Mucosa of gallbladder (tissue), 1 donor: Measurements from ENCODE around the gene RHEB. TPM values are rescaled to one million over a fixed set of nuclear protein-coding genes. Genes with fewer than 3 reads are reported as not detected.
"Not testable (repeated sequence)": the region's sequence is repeated elsewhere in the genome, so short reads cannot be mapped to it uniquely, and the experiment has no call there.

Experiments used
- DNase-seq: peaks from one replicate; pipeline ENCODE4 v3.0.0-alpha.2; 2020; ENCODE audit warnings: low spot score
- total RNA-seq: library from RNA; stranded (reverse); gene quantifications from one replicate; pipeline ENCODE4 v1.2.1, GENCODE V29; 2021
- donor health status: DM: no; HTN: no; CAD: no.

The RHEB gene
- 75.2 TPM for total RNA-seq

- peak; percentile 99 for DNase-seq
Measured at GRCh38 chr7:151519765-151520418, at the start of gene RHEB. Gene RHEB, minus strand, starts transcription at chr7:151519895. Its CDS starts 384 bp downstream, at chr7:151519511.

- no peak for DNase-seq
Measured at GRCh38 chr7:151566897-151567320, 47.2 kb upstream of the RHEB start.

- no peak for DNase-seq
Measured at GRCh38 chr7:151565541-151565940, 45.8 kb upstream of the RHEB start.

- DNase-seq: no peak
Measured at GRCh38 chr7:151560243-151560642, 40.5 kb upstream of the RHEB start.

- no peak for DNase-seq
Measured at GRCh38 chr7:151559557-151560183, 40.0 kb upstream of the RHEB start.

- no peak for DNase-seq
Measured at GRCh38 chr7:151558575-151558974, 38.9 kb upstream of the RHEB start.

- DNase-seq: no peak
Measured at GRCh38 chr7:151556592-151556991, 36.9 kb upstream of the RHEB start.

GRCh38 chr7:151553356-151553755, 33.7 kb upstream of the RHEB start:
- DNase-seq: no peak

- peak; percentile 80 for DNase-seq
Measured at GRCh38 chr7:151552352-151553028, 32.8 kb upstream of the RHEB start.

- DNase-seq: no peak
Measured at GRCh38 chr7:151551820-151552219, 32.1 kb upstream of the RHEB start.

- DNase-seq: peak; percentile 76
Measured at GRCh38 chr7:151550656-151551286, 31.1 kb upstream of the RHEB start.

- no peak for DNase-seq
Measured at GRCh38 chr7:151549644-151550043, 29.9 kb upstream of the RHEB start.

- no peak for DNase-seq
Measured at GRCh38 chr7:151549083-151549482, 29.4 kb upstream of the RHEB start.

GRCh38 chr7:151544183-151544582, 24.5 kb upstream of the RHEB start:
- DNase-seq: no peak

GRCh38 chr7:151542606-151543130, 23.0 kb upstream of the RHEB start:
- no peak for DNase-seq

- no peak for DNase-seq
Measured at GRCh38 chr7:151541709-151542499, 22.2 kb upstream of the RHEB start.

- no peak for DNase-seq
Measured at GRCh38 chr7:151540146-151540545, 20.5 kb upstream of the RHEB start.

GRCh38 chr7:151539088-151539671, 19.5 kb upstream of the RHEB start:
- DNase-seq: no peak

- peak; percentile 37 for DNase-seq
Measured at GRCh38 chr7:151537818-151538561, 18.3 kb upstream of the RHEB start.

GRCh38 chr7:151536178-151536577, 16.5 kb upstream of the RHEB start:
- DNase-seq: not testable (repeated sequence)
